Lower lobe of right lung (tissue), 2 donors: ENCODE data around the gene COG1. TPM values are rescaled to one million over a fixed set of nuclear protein-coding genes. Genes with fewer than 3 reads are reported as not detected.

Experiments
- ATAC-seq, 2 donors: fragments of 200-7000 bp; cut with Tn5 transposase; one replicate each; pipeline ENCODE4 v1.9.1; 2020 to 2022; ENCODE audit warnings: mild to moderate bottlenecking in 2 of 2, moderate library complexity in 2 of 2
- DNase-seq: peaks from one replicate; pipeline ENCODE4 v3.0.0-alpha.2; 2020
- H3K27ac ChIP-seq: fragments of 200-600 bp; one replicate; pipeline ENCODE4 v1.8.0; 2022
- H3K27me3 ChIP-seq: fragments of 200-600 bp; one replicate; pipeline ENCODE4 v1.8.0; 2022; ENCODE audit warnings: low read depth
- H3K36me3 ChIP-seq: fragments of 200-600 bp; one replicate; pipeline ENCODE4 v1.8.0; 2022; ENCODE audit warnings: mild to moderate bottlenecking
- H3K4me1 ChIP-seq: fragments of 200-600 bp; one replicate; pipeline ENCODE4 v1.8.0; 2022
- H3K4me3 ChIP-seq: fragments of 200-600 bp; one replicate; pipeline ENCODE4 v1.8.0; 2022; ENCODE audit warnings: mild to moderate bottlenecking
- H3K9me3 ChIP-seq: fragments of 200-600 bp; one replicate; pipeline ENCODE4 v1.8.0; 2022
- intact Hi-C: fragments of 100-400 bp; cut with DNase I; formaldehyde crosslinking; loops from one replicate; pipeline ENCODE4 v1.11.0; 2022
- total RNA-seq: library from RNA; stranded (reverse); fragmentation: NEBNext Ultra II Directional; extraction: Animal tissue kit (Norgen Biotek cat#: 25700); gene quantifications from one replicate; pipeline ENCODE4 v1.2.1, GENCODE V29; 2021
- TF ChIP-seq, protein P1 (sequence below): fragments of 200-600 bp; IDR thresholded peaks from one replicate; pipeline ENCODE4 v1.8.0; 2022; ENCODE audit warnings: antibody characterized with exemption, mild to moderate bottlenecking
- donor health status: DM: no; HTN: yes; CAD: no; lungs with severe emphysema.

The COG1 gene
- total RNA-seq, 1 donor from 2014 or later = 36.4 TPM

DNA sequence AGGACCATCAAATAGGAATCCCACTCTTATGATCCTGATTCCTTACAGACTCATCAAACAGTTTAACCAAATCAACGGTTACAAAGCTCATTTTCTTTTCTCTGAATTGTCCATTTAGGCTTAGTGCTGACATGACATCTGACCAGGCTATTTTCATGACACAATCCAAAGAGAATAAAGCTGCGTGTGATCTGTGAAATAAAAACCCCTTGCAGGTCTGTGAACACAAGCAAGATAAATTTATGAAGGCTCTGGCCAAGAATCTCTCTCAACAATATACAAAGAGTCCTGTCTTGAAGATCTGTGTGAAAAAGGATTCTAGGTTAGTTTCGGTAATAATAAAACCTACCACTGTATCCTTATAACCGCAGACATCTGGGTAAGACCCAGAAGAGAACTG is 22.0 kb downstream of the COG1 start:
- H3K36me3 ChIP-seq = peaks cover 47% of the 10 kb centered on the region
- H3K27me3 ChIP-seq = no peaks in the 10 kb centered on the region
- TF ChIP-seq, protein P1, sequence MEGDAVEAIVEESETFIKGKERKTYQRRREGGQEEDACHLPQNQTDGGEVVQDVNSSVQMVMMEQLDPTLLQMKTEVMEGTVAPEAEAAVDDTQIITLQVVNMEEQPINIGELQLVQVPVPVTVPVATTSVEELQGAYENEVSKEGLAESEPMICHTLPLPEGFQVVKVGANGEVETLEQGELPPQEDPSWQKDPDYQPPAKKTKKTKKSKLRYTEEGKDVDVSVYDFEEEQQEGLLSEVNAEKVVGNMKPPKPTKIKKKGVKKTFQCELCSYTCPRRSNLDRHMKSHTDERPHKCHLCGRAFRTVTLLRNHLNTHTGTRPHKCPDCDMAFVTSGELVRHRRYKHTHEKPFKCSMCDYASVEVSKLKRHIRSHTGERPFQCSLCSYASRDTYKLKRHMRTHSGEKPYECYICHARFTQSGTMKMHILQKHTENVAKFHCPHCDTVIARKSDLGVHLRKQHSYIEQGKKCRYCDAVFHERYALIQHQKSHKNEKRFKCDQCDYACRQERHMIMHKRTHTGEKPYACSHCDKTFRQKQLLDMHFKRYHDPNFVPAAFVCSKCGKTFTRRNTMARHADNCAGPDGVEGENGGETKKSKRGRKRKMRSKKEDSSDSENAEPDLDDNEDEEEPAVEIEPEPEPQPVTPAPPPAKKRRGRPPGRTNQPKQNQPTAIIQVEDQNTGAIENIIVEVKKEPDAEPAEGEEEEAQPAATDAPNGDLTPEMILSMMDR = no peak
- peaks cover 9% of the 10 kb centered on the region for H3K4me1 ChIP-seq
- H3K27ac ChIP-seq = no peak overlapping the region
- ATAC-seq (no peak), DNase-seq (no peak)
- intact Hi-C loops = no loop called here
- H3K4me3 ChIP-seq = no peak overlapping the region
- H3K9me3 ChIP-seq = no peaks in the 10 kb centered on the region

DNA sequence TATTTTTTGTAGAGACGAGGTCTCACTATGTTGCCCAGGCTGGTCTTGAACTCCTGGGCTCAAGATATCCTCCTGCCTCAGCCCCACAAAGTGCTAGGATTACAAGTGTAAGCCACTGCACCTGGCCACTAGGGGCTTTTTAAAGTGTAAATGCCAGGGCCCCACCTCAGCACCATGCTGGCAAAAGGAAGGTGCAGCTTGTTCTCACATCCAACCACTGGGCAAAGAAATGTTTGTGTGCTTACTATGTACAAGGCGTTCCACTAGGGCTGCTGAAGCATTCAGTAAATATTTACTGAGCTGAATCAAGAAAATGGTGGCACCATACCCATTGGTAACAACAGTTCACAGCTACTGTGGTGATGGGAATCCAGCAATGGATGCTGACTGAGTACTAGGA is 22.6 kb downstream of the COG1 start:
- no peak for DNase-seq
- intact Hi-C loops = no loop called here
- no peaks in the 10 kb centered on the region for H3K9me3 ChIP-seq
- H3K27me3 ChIP-seq = no peaks in the 10 kb centered on the region
- TF ChIP-seq, protein P1 = no peak
- peaks cover 9% of the 10 kb centered on the region for H3K4me1 ChIP-seq
- ATAC-seq = peak; percentile 74 to 86
- H3K4me3 ChIP-seq = no peak overlapping the region
- no peak overlapping the region for H3K27ac ChIP-seq
- H3K36me3 ChIP-seq = peaks cover 42% of the 10 kb centered on the region

DNA sequence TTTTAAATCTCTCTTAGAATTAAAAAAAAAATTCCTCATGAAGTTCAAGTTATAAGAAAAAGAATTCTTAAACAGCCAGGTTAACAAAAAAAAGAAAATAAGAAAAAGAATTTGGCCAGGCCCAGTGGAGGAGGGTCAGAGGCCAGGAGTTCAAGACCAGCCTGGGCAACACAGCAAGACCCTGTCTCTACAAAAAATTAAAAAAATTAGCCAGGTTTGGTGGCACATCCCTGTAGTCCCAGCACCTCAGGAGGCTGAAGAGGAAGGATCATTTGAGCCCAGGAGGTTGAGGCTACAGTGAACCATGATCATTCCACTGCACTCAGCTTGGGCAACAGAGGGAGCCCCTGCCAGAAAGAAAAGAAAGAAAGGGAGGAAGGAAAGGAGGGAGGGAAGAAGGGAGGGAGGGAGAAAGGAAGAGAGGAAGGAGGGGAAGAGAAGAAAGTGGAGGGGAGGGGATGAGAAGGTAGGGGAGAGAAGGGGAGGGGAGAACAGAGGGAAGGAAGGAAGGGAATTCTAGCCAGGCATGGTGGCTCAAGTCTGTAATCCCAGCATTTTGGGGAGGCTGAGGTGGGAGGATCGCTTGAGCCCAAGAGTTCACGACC is 30.9 kb downstream of the COG1 start:
- ATAC-seq = no peak
- TF ChIP-seq, protein P1 = no peak
- peaks cover 27% of the 10 kb centered on the region for H3K4me1 ChIP-seq
- H3K27ac ChIP-seq = no peak overlapping the region
- no peak overlapping the region for H3K4me3 ChIP-seq
- intact Hi-C loops = no loop called here
- H3K36me3 ChIP-seq = peaks cover 9% of the 10 kb centered on the region
- no peaks in the 10 kb centered on the region for H3K9me3 ChIP-seq
- H3K27me3 ChIP-seq = no peaks in the 10 kb centered on the region
- no peak for DNase-seq

GRCh38 chr17:73224237-73224636 is 31.4 kb downstream of the COG1 start:
- TF ChIP-seq, protein P1 = no peak
- intact Hi-C loops = no loop called here
- Histone ChIP-seq H3K4me1 (peaks cover 32% of the 10 kb centered on the region), H3K27ac (no peak overlapping the region), H3K9me3 (no peaks in the 10 kb centered on the region), H3K36me3 (peaks cover 9% of the 10 kb centered on the region), H3K4me3 (no peak overlapping the region), H3K27me3 (no peaks in the 10 kb centered on the region)
- ATAC-seq = no peak
- DNase-seq = no peak

DNA sequence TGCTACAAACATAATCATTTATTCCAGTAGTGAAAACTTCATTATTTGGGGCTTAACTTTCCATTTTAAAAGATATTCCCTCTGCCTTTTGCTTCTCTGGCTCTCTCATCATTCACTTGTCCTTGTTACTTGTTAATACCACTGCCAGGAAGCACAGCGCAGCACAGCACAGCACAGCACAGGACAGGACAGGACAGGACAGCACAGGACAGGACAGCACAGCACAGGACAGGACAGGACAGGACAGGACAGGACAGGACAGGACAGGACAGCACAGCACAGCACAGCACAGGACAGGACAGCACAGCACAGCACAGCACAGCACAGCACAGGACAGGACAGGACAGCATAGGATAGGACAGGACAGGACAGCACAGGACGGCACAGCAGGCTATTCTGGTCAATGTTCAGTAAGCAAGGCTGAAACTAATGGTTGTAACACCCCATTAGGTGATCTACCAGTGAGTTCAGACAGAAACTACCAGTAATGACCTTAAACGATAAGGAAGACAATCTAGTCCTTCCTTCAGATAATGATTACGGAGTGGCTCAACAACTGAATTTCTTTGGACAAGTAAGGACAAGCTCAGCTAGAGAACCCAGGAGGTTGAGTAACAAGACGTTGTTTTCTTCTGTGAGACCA is 31.9 kb downstream of the COG1 start:
- H3K27ac ChIP-seq = no peak overlapping the region

More for the DNA sequence above, 31.9 kb downstream of the COG1 start:
- ATAC-seq = no peak
- no peak for DNase-seq
- intact Hi-C loops = no loop called here
- no peaks in the 10 kb centered on the region for H3K27me3 ChIP-seq
- H3K4me1 ChIP-seq = peaks cover 34% of the 10 kb centered on the region
- TF ChIP-seq, protein P1 = no peak
- H3K36me3 ChIP-seq = peaks cover 9% of the 10 kb centered on the region
- H3K4me3 ChIP-seq = no peak overlapping the region
- no peaks in the 10 kb centered on the region for H3K9me3 ChIP-seq
